ENCODE measurements around the gene CDC23.

The CDC23 gene

DNA sequence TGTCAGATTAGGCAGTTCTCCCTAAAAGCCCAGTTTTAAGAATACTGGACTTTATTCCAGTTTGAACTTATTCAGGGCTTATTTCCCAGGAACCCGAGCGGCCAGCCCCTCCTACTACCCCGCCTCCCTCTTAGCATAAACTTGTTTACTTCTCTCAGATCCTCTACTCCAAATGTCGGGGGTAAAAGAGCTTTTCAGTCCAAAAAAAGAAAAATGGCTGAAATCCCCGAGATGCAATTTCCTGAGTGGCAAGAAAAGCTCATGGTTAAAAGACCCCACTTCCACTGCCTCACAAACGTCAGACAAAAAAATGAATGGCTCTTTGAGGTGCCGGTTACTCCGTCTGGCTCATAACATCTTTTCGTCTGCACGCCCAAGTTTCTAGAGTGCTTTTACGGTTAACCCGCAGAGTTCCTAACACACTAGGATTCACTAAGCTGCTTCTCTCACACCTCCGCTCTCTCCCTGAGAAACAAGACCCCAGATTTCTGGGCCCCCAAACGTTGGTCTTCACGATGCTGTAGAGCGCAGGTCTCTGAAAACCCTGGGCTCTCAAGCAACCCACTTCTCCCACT, 35.1 kb downstream of the CDC23 start (continued):
- TF ChIP-seq ZNF529 (tag by site-specific recombination; IDR thresholded peaks at IDR 0.05; ENCODE audit: insufficient replicate concordance), result no peak

DNA sequence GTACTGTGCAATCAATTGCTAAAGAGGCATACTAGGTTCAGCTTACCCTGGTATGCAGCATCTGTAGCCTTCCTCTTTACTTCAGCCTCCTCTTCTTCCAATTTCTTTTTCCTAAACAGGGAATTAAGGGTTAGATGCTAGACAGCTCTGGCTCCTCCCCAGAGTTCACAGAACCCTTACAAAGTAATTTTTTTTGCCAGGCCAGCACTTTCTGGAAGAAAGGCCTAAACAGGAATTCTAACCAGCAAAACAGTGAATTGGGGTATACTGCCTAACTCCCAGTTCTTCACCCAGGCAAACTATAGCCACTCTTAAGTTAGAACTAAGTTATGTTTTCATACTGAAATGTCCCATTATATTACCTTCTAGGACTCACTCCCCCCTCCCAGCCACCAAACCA, 42.8 kb downstream of the CDC23 start:
- Histone ChIP-seq H3K9me3 (ENCODE audit: control insufficient read depth, insufficient read depth, low read depth, low read length) (no peaks in the 10 kb centered on the region), H3K27ac (ENCODE audit: extremely low read depth, low read depth, low read length) (no peak overlapping the region), H3K36me3 (ENCODE audit: control insufficient read depth in 2 of 2, insufficient read depth in 1 of 2, low read length in 2 of 2) (peaks cover 98 to 99% of the 10 kb centered on the region in 2 experiments), H3K4me1 (ENCODE audit: control insufficient read depth, insufficient read depth, low read length) (no peaks in the 10 kb centered on the region), H3K4me3 (ENCODE audit: low read depth, low read length) (no peak overlapping the region)
- TF ChIP-seq, protein P1, sequence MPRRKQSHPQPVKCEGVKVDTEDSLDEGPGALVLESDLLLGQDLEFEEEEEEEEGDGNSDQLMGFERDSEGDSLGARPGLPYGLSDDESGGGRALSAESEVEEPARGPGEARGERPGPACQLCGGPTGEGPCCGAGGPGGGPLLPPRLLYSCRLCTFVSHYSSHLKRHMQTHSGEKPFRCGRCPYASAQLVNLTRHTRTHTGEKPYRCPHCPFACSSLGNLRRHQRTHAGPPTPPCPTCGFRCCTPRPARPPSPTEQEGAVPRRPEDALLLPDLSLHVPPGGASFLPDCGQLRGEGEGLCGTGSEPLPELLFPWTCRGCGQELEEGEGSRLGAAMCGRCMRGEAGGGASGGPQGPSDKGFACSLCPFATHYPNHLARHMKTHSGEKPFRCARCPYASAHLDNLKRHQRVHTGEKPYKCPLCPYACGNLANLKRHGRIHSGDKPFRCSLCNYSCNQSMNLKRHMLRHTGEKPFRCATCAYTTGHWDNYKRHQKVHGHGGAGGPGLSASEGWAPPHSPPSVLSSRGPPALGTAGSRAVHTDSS (tag by site-specific recombination; IDR thresholded peaks at IDR 0.05), result peak; percentile 59; the same call in 1 of the 2 replicates
- TF ChIP-seq ZXDB (tag by site-specific recombination; IDR thresholded peaks at IDR 0.05) (no peak), BCL11B (tag by site-specific recombination; IDR thresholded peaks at IDR 0.05; ENCODE audit: low read depth) (no peak)
- TF ChIP-seq, protein P2, sequence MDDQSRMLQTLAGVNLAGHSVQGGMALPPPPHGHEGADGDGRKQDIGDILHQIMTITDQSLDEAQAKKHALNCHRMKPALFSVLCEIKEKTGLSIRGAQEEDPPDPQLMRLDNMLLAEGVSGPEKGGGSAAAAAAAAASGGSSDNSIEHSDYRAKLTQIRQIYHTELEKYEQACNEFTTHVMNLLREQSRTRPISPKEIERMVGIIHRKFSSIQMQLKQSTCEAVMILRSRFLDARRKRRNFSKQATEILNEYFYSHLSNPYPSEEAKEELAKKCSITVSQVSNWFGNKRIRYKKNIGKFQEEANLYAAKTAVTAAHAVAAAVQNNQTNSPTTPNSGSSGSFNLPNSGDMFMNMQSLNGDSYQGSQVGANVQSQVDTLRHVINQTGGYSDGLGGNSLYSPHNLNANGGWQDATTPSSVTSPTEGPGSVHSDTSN (CRISPR knock-in tag; IDR thresholded peaks at IDR 0.05), result no peak
- ChIA-PET POLR2A (no interaction called here), CTCF (interaction anchor here (0.5 kb wide), 1 partner anchor 26 kb away, joined by 4 read pairs; no protein-coding TSS in a partner anchor)

DNA sequence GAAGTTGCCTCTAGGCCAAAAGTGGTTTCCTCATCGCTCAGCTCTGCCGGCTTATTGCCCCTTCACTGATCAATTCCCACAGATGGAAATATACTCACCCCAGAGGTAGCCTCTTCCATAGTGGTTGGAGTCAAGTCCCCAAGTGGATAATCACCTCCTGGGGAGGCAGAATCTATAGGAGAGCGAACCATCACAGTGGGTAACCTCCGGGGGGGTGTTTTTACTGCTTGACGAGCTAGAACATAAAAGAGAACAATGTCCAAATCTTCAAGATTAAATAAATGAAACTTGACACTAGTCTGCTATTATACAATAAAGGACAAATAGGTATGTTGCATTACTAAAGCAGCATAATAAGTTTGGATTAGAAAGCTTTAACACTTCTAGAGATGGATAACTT, 44.0 kb downstream of the CDC23 start:
- TF ChIP-seq, protein P3, sequence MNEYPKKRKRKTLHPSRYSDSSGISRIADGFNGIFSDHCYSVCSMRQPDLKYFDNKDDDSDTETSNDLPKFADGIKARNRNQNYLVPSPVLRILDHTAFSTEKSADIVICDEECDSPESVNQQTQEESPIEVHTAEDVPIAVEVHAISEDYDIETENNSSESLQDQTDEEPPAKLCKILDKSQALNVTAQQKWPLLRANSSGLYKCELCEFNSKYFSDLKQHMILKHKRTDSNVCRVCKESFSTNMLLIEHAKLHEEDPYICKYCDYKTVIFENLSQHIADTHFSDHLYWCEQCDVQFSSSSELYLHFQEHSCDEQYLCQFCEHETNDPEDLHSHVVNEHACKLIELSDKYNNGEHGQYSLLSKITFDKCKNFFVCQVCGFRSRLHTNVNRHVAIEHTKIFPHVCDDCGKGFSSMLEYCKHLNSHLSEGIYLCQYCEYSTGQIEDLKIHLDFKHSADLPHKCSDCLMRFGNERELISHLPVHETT (tag by site-specific recombination; IDR thresholded peaks at IDR 0.05), result no peak
- TF ChIP-seq GLIS1 (tag by site-specific recombination; IDR thresholded peaks at IDR 0.05) (peak; percentile 93), YY1 (tag by site-specific recombination; IDR thresholded peaks at IDR 0.05) (no peak), ZNF501 (tag by site-specific recombination; IDR thresholded peaks at IDR 0.05) (no peak)
- TF ChIP-seq, protein P4, sequence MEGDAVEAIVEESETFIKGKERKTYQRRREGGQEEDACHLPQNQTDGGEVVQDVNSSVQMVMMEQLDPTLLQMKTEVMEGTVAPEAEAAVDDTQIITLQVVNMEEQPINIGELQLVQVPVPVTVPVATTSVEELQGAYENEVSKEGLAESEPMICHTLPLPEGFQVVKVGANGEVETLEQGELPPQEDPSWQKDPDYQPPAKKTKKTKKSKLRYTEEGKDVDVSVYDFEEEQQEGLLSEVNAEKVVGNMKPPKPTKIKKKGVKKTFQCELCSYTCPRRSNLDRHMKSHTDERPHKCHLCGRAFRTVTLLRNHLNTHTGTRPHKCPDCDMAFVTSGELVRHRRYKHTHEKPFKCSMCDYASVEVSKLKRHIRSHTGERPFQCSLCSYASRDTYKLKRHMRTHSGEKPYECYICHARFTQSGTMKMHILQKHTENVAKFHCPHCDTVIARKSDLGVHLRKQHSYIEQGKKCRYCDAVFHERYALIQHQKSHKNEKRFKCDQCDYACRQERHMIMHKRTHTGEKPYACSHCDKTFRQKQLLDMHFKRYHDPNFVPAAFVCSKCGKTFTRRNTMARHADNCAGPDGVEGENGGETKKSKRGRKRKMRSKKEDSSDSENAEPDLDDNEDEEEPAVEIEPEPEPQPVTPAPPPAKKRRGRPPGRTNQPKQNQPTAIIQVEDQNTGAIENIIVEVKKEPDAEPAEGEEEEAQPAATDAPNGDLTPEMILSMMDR (tag by site-specific recombination; IDR thresholded peaks at IDR 0.05), result no peak
- TF ChIP-seq, protein P5, sequence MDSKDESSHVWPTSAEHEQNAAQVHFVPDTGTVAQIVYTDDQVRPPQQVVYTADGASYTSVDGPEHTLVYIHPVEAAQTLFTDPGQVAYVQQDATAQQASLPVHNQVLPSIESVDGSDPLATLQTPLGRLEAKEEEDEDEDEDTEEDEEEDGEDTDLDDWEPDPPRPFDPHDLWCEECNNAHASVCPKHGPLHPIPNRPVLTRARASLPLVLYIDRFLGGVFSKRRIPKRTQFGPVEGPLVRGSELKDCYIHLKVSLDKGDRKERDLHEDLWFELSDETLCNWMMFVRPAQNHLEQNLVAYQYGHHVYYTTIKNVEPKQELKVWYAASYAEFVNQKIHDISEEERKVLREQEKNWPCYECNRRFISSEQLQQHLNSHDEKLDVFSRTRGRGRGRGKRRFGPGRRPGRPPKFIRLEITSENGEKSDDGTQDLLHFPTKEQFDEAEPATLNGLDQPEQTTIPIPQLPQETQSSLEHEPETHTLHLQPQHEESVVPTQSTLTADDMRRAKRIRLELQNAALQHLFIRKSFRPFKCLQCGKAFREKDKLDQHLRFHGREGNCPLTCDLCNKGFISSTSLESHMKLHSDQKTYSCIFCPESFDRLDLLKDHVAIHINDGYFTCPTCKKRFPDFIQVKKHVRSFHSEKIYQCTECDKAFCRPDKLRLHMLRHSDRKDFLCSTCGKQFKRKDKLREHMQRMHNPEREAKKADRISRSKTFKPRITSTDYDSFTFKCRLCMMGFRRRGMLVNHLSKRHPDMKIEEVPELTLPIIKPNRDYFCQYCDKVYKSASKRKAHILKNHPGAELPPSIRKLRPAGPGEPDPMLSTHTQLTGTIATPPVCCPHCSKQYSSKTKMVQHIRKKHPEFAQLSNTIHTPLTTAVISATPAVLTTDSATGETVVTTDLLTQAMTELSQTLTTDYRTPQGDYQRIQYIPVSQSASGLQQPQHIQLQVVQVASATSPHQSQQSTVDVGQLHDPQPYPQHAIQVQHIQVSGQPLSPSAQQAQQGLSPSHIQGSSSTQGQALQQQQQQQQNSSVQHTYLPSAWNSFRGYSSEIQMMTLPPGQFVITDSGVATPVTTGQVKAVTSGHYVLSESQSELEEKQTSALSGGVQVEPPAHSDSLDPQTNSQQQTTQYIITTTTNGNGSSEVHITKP (tag by site-specific recombination; IDR thresholded peaks at IDR 0.05), result no peak
- no peaks in the 10 kb centered on the region for H3K4me1 ChIP-seq (ENCODE audit: control insufficient read depth, insufficient read depth, low read length)
- CTCF ChIA-PET, result no interaction called here
- no peaks in the 10 kb centered on the region for H3K9me3 ChIP-seq (ENCODE audit: control insufficient read depth, insufficient read depth, low read depth, low read length)
- H3K4me3 ChIP-seq (ENCODE audit: low read depth, low read length), result no peak overlapping the region
- POLR2A ChIA-PET, result no interaction called here
- H3K36me3 ChIP-seq (ENCODE audit: control insufficient read depth in 2 of 2, insufficient read depth in 1 of 2, low read length in 2 of 2), result peaks cover 98 to 99% of the 10 kb centered on the region in 2 experiments
- no peak overlapping the region for H3K27ac ChIP-seq (ENCODE audit: extremely low read depth, low read depth, low read length)

Measured in HEK293 (cell line).